Measurements from ENCODE around the gene HOXB6.
A peak's percentile ranks its signal among the peaks of the same experiment; 100 is the strongest.

Gene HOXB6

DNA sequence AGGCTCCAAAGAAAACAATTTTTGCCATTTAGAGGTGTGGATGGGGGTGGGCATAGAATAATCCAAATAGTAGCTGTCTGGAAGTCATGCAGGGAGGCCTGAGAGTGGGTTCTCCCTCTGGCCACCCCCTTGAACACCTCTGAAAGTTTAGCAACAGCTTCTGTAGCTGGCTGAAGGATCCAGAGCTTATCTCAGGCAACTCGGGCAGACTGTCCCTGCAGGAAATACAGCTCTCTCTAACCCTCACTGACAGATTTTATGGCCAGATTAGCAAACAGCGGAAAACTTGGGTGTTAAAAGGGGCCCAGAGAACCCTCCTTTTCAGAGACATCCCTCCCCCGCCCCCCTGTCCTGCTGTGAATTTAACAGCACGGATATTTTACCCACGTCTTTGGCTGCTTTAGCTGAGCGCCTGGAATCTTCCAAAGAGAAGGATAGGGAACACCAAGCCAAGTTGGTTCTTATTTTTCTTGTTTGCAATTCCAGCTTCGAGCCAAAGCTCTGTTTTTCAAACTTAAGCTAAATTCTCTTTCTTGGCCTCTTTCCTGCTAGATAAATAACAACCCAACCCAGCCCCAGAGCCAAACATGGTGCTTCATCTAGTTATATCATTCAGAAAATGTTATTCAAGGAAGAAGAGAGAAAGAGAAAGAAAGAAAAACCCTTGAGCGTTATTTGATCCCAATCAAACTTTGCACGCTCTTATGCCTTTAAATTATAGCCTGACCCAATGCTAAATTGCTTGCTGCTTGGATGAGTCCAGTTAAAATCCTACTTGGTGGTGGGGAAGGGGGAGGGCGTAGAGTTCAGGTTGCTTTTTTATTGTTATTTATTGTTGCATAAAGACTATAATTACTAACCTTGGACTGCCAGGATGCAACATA is 57.6 kb downstream of the HOXB6 start:
- Histone ChIP-seq H3K27ac (ENCODE audit: extremely low read depth, low read depth, low read length) (peak overlapping the region; percentile 100), H3K9me3 (ENCODE audit: control insufficient read depth, insufficient read depth, low read depth, low read length) (no peaks in the 10 kb centered on the region), H3K36me3 (ENCODE audit: control insufficient read depth in 2 of 2, insufficient read depth in 1 of 2, low read length in 2 of 2) (peaks cover 15 to 37% of the 10 kb centered on the region in 2 experiments), H3K4me3 (ENCODE audit: low read depth, low read length) (no peak overlapping the region), H3K4me1 (ENCODE audit: control insufficient read depth, insufficient read depth, low read length) (peaks cover 48% of the 10 kb centered on the region)
- POLR2A ChIA-PET, result interaction anchor here (0.6 to 1.8 kb wide), 11 partner anchors 8 to 527 kb away, joined by 3 to 22 read pairs (median 4); partner anchors contain the start of genes HOXB5 and HOXB9
- CTCF ChIA-PET, result interaction anchor here (0.5 to 3.1 kb wide), 12 partner anchors 15 to 439 kb away, joined by 3 to 15 read pairs (median 3); no protein-coding TSS in a partner anchor
- TF ChIP-seq, protein P1, sequence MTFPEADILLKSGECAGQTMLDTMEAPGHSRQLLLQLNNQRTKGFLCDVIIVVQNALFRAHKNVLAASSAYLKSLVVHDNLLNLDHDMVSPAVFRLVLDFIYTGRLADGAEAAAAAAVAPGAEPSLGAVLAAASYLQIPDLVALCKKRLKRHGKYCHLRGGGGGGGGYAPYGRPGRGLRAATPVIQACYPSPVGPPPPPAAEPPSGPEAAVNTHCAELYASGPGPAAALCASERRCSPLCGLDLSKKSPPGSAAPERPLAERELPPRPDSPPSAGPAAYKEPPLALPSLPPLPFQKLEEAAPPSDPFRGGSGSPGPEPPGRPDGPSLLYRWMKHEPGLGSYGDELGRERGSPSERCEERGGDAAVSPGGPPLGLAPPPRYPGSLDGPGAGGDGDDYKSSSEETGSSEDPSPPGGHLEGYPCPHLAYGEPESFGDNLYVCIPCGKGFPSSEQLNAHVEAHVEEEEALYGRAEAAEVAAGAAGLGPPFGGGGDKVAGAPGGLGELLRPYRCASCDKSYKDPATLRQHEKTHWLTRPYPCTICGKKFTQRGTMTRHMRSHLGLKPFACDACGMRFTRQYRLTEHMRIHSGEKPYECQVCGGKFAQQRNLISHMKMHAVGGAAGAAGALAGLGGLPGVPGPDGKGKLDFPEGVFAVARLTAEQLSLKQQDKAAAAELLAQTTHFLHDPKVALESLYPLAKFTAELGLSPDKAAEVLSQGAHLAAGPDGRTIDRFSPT (tag by site-specific recombination; IDR thresholded peaks at IDR 0.05), result no peak
- TF ChIP-seq, protein P2, sequence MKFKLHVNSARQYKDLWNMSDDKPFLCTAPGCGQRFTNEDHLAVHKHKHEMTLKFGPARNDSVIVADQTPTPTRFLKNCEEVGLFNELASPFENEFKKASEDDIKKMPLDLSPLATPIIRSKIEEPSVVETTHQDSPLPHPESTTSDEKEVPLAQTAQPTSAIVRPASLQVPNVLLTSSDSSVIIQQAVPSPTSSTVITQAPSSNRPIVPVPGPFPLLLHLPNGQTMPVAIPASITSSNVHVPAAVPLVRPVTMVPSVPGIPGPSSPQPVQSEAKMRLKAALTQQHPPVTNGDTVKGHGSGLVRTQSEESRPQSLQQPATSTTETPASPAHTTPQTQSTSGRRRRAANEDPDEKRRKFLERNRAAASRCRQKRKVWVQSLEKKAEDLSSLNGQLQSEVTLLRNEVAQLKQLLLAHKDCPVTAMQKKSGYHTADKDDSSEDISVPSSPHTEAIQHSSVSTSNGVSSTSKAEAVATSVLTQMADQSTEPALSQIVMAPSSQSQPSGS (tag by site-specific recombination; IDR thresholded peaks at IDR 0.05; ENCODE audit: low read depth), result 0 out of 2 replicates have a peak, but pooled peaks have one; percentile 7
- TF ChIP-seq ZNF350 (tag by site-specific recombination; IDR thresholded peaks at IDR 0.05) (no peak), ZNF155 (tag by site-specific recombination; IDR thresholded peaks at IDR 0.05) (no peak), ZIC2 (tag by site-specific recombination; IDR thresholded peaks at IDR 0.05) (peak; percentile 83), ZBTB48 (tag by site-specific recombination; IDR thresholded peaks at IDR 0.05) (no peak; the same call in 1 of the 2 replicates), ZNF426 (tag by site-specific recombination; IDR thresholded peaks at IDR 0.05) (no peak), ZNF184 (tag by site-specific recombination; IDR thresholded peaks at IDR 0.05) (no peak; the same call in 1 of the 2 replicates), KLF10 (tag by site-specific recombination; IDR thresholded peaks at IDR 0.05) (peak; percentile 70), ZNF146 (tag by site-specific recombination; IDR thresholded peaks at IDR 0.05) (no peak; the same call in 1 of the 2 replicates), ZNF544 (tag by site-specific recombination; IDR thresholded peaks at IDR 0.05) (no peak), OVOL3 (tag by site-specific recombination; IDR thresholded peaks at IDR 0.05) (peak; percentile 85), KLF1 (tag by site-specific recombination; IDR thresholded peaks at IDR 0.05) (peak; percentile 62), YY1 (tag by site-specific recombination; IDR thresholded peaks at IDR 0.05) (no peak), GLIS1 (tag by site-specific recombination; IDR thresholded peaks at IDR 0.05) (peak; percentile 62), ZNF221 (tag by site-specific recombination; IDR thresholded peaks at IDR 0.05; ENCODE audit: borderline replicate concordance) (no peak), ZNF529 (tag by site-specific recombination; IDR thresholded peaks at IDR 0.05; ENCODE audit: insufficient replicate concordance) (no peak), ZBTB21 (tag by site-specific recombination; IDR thresholded peaks at IDR 0.05) (0 out of 2 replicates have a peak, but pooled peaks have one; percentile 12), ZNF37A (tag by site-specific recombination; IDR thresholded peaks at IDR 0.05) (no peak)
- TF ChIP-seq, protein P3, sequence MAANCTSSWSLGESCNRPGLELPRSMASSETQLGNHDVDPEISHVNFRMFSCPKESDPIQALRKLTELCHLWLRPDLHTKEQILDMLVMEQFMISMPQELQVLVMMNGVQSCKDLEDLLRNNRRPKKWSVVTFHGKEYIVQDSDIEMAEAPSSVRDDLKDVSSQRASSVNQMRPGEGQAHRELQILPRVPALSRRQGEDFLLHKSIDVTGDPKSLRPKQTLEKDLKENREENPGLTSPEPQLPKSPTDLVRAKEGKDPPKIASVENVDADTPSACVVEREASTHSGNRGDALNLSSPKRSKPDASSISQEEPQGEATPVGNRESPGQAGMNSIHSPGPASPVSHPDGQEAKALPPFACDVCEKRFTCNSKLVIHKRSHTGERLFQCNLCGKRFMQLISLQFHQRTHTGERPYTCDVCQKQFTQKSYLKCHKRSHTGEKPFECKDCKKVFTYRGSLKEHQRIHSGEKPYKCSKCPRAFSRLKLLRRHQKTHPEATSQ (tag by site-specific recombination; IDR thresholded peaks at IDR 0.05), result no peak
- TF ChIP-seq, protein P4, sequence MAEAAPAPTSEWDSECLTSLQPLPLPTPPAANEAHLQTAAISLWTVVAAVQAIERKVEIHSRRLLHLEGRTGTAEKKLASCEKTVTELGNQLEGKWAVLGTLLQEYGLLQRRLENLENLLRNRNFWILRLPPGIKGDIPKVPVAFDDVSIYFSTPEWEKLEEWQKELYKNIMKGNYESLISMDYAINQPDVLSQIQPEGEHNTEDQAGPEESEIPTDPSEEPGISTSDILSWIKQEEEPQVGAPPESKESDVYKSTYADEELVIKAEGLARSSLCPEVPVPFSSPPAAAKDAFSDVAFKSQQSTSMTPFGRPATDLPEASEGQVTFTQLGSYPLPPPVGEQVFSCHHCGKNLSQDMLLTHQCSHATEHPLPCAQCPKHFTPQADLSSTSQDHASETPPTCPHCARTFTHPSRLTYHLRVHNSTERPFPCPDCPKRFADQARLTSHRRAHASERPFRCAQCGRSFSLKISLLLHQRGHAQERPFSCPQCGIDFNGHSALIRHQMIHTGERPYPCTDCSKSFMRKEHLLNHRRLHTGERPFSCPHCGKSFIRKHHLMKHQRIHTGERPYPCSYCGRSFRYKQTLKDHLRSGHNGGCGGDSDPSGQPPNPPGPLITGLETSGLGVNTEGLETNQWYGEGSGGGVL (tag by site-specific recombination; IDR thresholded peaks at IDR 0.05), result peak; percentile 89
- TF ChIP-seq, protein P5, sequence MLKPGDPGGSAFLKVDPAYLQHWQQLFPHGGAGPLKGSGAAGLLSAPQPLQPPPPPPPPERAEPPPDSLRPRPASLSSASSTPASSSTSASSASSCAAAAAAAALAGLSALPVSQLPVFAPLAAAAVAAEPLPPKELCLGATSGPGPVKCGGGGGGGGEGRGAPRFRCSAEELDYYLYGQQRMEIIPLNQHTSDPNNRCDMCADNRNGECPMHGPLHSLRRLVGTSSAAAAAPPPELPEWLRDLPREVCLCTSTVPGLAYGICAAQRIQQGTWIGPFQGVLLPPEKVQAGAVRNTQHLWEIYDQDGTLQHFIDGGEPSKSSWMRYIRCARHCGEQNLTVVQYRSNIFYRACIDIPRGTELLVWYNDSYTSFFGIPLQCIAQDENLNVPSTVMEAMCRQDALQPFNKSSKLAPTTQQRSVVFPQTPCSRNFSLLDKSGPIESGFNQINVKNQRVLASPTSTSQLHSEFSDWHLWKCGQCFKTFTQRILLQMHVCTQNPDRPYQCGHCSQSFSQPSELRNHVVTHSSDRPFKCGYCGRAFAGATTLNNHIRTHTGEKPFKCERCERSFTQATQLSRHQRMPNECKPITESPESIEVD (tag by site-specific recombination; IDR thresholded peaks at IDR 0.05), result peak; percentile 97
- TF ChIP-seq, protein P6, sequence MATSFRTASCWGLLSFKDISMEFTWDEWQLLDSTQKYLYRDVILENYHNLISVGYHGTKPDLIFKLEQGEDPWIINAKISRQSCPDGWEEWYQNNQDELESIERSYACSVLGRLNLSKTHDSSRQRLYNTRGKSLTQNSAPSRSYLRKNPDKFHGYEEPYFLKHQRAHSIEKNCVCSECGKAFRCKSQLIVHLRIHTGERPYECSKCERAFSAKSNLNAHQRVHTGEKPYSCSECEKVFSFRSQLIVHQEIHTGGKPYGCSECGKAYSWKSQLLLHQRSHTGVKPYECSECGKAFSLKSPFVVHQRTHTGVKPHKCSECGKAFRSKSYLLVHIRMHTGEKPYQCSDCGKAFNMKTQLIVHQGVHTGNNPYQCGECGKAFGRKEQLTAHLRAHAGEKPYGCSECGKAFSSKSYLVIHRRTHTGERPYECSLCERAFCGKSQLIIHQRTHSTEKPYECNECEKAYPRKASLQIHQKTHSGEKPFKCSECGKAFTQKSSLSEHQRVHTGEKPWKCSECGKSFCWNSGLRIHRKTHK (tag by site-specific recombination; IDR thresholded peaks at IDR 0.05), result no peak
- TF ChIP-seq, protein P7, sequence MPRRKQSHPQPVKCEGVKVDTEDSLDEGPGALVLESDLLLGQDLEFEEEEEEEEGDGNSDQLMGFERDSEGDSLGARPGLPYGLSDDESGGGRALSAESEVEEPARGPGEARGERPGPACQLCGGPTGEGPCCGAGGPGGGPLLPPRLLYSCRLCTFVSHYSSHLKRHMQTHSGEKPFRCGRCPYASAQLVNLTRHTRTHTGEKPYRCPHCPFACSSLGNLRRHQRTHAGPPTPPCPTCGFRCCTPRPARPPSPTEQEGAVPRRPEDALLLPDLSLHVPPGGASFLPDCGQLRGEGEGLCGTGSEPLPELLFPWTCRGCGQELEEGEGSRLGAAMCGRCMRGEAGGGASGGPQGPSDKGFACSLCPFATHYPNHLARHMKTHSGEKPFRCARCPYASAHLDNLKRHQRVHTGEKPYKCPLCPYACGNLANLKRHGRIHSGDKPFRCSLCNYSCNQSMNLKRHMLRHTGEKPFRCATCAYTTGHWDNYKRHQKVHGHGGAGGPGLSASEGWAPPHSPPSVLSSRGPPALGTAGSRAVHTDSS (tag by site-specific recombination; IDR thresholded peaks at IDR 0.05), result no peak
